Right lobe of liver (tissue), 4 donors: Measurements from ENCODE around the gene FBN3.

Source experiments
- POLR2A ChIP-seq: fragments of 450-650 bp; IDR thresholded peaks from one replicate; pipeline ENCODE4 v1.6.1; 2017; ENCODE audit warnings: antibody characterized with exemption, mild to moderate bottlenecking
- TF ChIP-seq, protein P1 (sequence below), 4 donors: fragments of 200-600 bp in 3 of 4; fragments of 450-650 bp in 1 of 4; IDR thresholded peaks; one replicate each; pipeline versions ENCODE4 v1.5.1 to v1.8.0; 2016 to 2022; ENCODE audit warnings: antibody characterized with exemption in 4 of 4, mild to moderate bottlenecking in 2 of 4
- donor health status: DM: no; HTN: no; CAD: no.
- donor health status: DM: no; HTN: no; CAD: no.
- donor health status: DM: no; HTN: yes; CAD: no.

DNA sequence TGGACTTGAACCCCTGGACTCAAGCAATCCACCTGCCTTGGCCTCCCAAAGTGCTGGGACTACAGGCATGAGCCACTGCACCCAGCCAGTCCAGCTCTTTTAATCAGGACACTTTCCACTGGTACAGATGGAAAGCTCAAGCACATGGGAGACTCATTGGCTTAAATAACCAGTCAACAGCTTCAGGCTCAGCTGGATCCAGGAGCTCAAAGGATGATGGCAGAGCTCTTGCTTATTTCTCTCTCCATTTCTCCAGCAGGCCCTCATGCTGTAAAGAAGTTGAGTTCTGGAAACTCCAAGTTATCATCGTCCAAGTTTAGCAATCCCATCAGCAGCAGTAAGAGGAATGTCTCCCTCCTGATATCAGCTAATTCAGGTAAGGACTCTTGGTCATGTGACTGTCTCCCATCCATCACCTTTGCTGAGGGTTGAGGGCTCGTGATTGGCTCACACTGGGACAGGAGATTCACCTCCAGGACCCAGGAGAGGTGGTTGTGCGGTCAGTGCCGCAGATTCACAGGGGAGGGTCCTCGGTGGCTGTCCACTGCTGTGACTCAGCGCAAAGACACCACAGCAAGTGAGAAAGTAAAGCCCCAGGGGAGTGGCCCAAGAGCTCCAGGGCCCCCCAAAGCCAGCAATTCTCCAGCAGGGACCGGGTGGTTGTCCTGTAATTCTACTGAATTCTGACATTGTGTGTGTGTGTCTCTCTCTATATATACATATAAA lies 91.7 kb downstream of the FBN3 start:
- TF ChIP-seq, protein P1, sequence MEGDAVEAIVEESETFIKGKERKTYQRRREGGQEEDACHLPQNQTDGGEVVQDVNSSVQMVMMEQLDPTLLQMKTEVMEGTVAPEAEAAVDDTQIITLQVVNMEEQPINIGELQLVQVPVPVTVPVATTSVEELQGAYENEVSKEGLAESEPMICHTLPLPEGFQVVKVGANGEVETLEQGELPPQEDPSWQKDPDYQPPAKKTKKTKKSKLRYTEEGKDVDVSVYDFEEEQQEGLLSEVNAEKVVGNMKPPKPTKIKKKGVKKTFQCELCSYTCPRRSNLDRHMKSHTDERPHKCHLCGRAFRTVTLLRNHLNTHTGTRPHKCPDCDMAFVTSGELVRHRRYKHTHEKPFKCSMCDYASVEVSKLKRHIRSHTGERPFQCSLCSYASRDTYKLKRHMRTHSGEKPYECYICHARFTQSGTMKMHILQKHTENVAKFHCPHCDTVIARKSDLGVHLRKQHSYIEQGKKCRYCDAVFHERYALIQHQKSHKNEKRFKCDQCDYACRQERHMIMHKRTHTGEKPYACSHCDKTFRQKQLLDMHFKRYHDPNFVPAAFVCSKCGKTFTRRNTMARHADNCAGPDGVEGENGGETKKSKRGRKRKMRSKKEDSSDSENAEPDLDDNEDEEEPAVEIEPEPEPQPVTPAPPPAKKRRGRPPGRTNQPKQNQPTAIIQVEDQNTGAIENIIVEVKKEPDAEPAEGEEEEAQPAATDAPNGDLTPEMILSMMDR (IDR thresholded peaks at IDR 0.05): no peak
- TF ChIP-seq POLR2A: no peak
